Kidney capillary endothelial cell (primary cell): ENCODE measurements around the gene HYDIN.
"Not testable (repeated sequence)": the region's sequence is repeated elsewhere in the genome, so short reads cannot be mapped to it uniquely, and the experiment has no call there.

Experiments
- DNase-seq: peaks from one replicate; pipeline ENCODE4 v3.0.0-alpha.2; 2018; ENCODE audit warnings: low spot score

Gene HYDIN

GRCh38 chr16:71225145-71225544 is 5.4 kb downstream of the HYDIN start:
- DNase-seq, result no peak

GRCh38 chr16:71218306-71218963 is 12.1 kb downstream of the HYDIN start:
- no peak for DNase-seq

GRCh38 chr16:71217506-71217905 is 13.0 kb downstream of the HYDIN start:
- DNase-seq, result no peak

GRCh38 chr16:71216714-71217113 is 13.8 kb downstream of the HYDIN start:
- no peak for DNase-seq

GRCh38 chr16:71214746-71215381 is 15.7 kb downstream of the HYDIN start:
- no peak for DNase-seq

- DNase-seq, result no peak
These were observed 24.9 kb downstream of the HYDIN start for GRCh38 chr16:71205482-71206131.

- no peak for DNase-seq
These were observed 26.9 kb downstream of the HYDIN start for GRCh38 chr16:71203631-71204030.

- DNase-seq, result no peak
These were observed 29.0 kb downstream of the HYDIN start for GRCh38 chr16:71201556-71201955.

- DNase-seq, result no peak
These were observed 29.5 kb downstream of the HYDIN start for GRCh38 chr16:71201054-71201453.

- no peak for DNase-seq
These were observed 32.1 kb downstream of the HYDIN start for GRCh38 chr16:71198408-71198807.

- no peak for DNase-seq
These were observed 38.1 kb downstream of the HYDIN start for GRCh38 chr16:71192387-71192786.

- DNase-seq, result no peak
These were observed 41.4 kb downstream of the HYDIN start for GRCh38 chr16:71188956-71189712.

GRCh38 chr16:71185347-71185746 is 45.2 kb downstream of the HYDIN start:
- no peak for DNase-seq

GRCh38 chr16:71179569-71179968 is 51.0 kb downstream of the HYDIN start:
- DNase-seq, result no peak

- DNase-seq, result no peak
These were observed 57.9 kb downstream of the HYDIN start for GRCh38 chr16:71172481-71173207.

- not testable (repeated sequence) for DNase-seq
These were observed 69.5 kb downstream of the HYDIN start for GRCh38 chr16:71161007-71161406.

GRCh38 chr16:71157278-71157677 is 73.2 kb downstream of the HYDIN start:
- DNase-seq, result not testable (repeated sequence)

GRCh38 chr16:71153329-71153728 is 77.2 kb downstream of the HYDIN start:
- not testable (repeated sequence) for DNase-seq

GRCh38 chr16:71151654-71152053 is 78.9 kb downstream of the HYDIN start:
- not testable (repeated sequence) for DNase-seq

- not testable (repeated sequence) for DNase-seq
These were observed 87.3 kb downstream of the HYDIN start for GRCh38 chr16:71143246-71143645.

GRCh38 chr16:71110565-71110964 is 120.0 kb downstream of the HYDIN start:
- not testable (repeated sequence) for DNase-seq

GRCh38 chr16:71109656-71110208 is 120.8 kb downstream of the HYDIN start:
- DNase-seq, result not testable (repeated sequence)
